Activated naive CD8-positive, alpha-beta T cell treated with anti-CD3 and anti-CD28 coated beads, Interleukin-2, amount 10 ng/mL, durations not matched to agents 7 days and 5 days (primary cell): Measurements from ENCODE around the gene LIMS2. TPM values are rescaled to one million over a fixed set of nuclear protein-coding genes. Genes with fewer than 3 reads are reported as not detected.

Source experiments
- ATAC-seq: fragments of 150-1000 bp; cut with Tn5 transposase; one replicate; pipeline ENCODE4 v1.10.0; 2021; ENCODE audit warnings: low read depth, moderate library complexity
- POLR2A ChIA-PET: fragments of 350-600 bp; sonication (Branson Sonifier 250); formaldehyde crosslinking; loops from one replicate; lab custom pipeline; 2021; ENCODE audit warnings: antibody characterized with exemption; lab: Charles Lee
- DNase-seq: peaks from one replicate; pipeline ENCODE4 v3.0.0; 2021
- H3K27ac Mint-ChIP-seq: one replicate; pipeline ENCODE4 v1.8.0; 2022; ENCODE audit warnings: mild to moderate bottlenecking, mixed read lengths
- H3K27me3 Mint-ChIP-seq: one replicate; pipeline ENCODE4 v1.8.0; 2022; ENCODE audit warnings: mild to moderate bottlenecking, moderate library complexity, mixed read lengths
- H3K36me3 Mint-ChIP-seq: one replicate; pipeline ENCODE4 v1.8.0; 2021; ENCODE audit warnings: mild to moderate bottlenecking, mixed read lengths
- H3K4me1 Mint-ChIP-seq: one replicate; pipeline ENCODE4 v1.8.0; 2021; ENCODE audit warnings: mixed read lengths
- H3K4me3 Mint-ChIP-seq: one replicate; pipeline ENCODE4 v1.8.0; 2022; ENCODE audit warnings: mild to moderate bottlenecking, moderate library complexity, mixed read lengths
- H3K9me3 Mint-ChIP-seq: one replicate; pipeline ENCODE4 v1.8.0; 2021; ENCODE audit warnings: mixed read lengths
- total RNA-seq, 2 experiments: library from RNA; stranded (reverse); gene quantifications; one replicate each; pipeline ENCODE4 v1.2.3, GENCODE V29; 2021

LIMS2 gene
- total RNA-seq, 2 experiments from 2014 or later: 21.7 to 24.9 TPM

- POLR2A ChIA-PET: interaction anchor here (0.6 to 0.9 kb wide), 2 partner anchors 9 to 106 kb away, joined by 3 read pairs; partner anchors contain the start of gene IWS1
- Mint-ChIP-seq H3K27ac (peak overlapping the region; percentile 61), H3K4me3 (no peak overlapping the region), H3K27me3 (no peaks in the 10 kb centered on the region), H3K4me1 (peaks cover 9% of the 10 kb centered on the region), H3K36me3 (no peaks in the 10 kb centered on the region), H3K9me3 (no peaks in the 10 kb centered on the region)
- ATAC-seq (peak; percentile 26), DNase-seq (no peak)
Measured at GRCh38 chr2:127632592-127633489, 42.5 kb downstream of the LIMS2 start.

GRCh38 chr2:127631997-127632581, 43.2 kb downstream of the LIMS2 start:
- Mint-ChIP-seq H3K27ac (no peak overlapping the region), H3K27me3 (no peaks in the 10 kb centered on the region), H3K36me3 (no peaks in the 10 kb centered on the region), H3K4me3 (no peak overlapping the region), H3K4me1 (peaks cover 7% of the 10 kb centered on the region), H3K9me3 (no peaks in the 10 kb centered on the region)
- ATAC-seq (no peak), DNase-seq (no peak)
- POLR2A ChIA-PET: interaction anchor here (0.6 to 0.9 kb wide), 2 partner anchors 10 to 106 kb away, joined by 3 read pairs; partner anchors contain the start of gene IWS1

GRCh38 chr2:127631541-127631996, 43.8 kb downstream of the LIMS2 start:
- H3K27ac Mint-ChIP-seq: no peak overlapping the region
- ATAC-seq: no peak

DNA sequence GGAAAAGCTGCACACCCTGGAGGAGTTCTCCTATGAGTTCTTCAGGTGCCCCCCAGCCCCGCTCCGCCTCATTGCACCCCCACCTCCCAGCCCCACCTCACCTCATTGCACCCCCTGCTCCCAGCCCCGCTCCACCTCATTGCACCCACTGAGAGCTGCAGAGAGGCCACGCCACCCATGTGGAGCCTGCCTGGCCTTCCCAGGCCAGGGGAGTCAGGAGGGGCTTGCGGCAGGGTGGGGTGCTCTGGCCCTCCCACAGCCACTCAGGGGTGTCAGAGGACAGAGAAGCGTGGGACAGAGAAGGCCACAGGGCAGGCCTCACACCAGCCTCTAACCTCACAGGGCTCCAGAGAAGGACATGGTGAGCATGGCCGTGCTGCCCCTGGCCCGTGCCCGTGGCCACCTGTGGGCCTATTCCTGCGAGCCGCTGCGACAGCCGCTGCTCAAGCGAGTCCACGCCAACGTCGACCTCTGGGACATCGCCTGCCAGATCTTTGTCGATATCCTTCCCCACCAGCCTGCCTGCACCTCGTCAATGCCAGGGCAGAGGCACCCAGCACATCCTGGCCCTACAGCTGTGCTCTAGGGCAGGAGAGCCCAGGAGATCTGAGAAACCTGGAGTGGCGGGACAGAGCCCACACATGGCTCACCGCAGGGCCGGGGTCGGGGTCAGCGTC, 44.3 kb downstream of the LIMS2 start:
- POLR2A ChIA-PET: no interaction called here
- Mint-ChIP-seq H3K27me3 (no peaks in the 10 kb centered on the region), H3K27ac (no peak overlapping the region), H3K9me3 (no peaks in the 10 kb centered on the region), H3K4me3 (no peak overlapping the region), H3K4me1 (peaks cover 5% of the 10 kb centered on the region), H3K36me3 (no peaks in the 10 kb centered on the region)
- DNase-seq (no peak), ATAC-seq (no peak)

More at GRCh38 chr2:127631541-127631996, 43.8 kb downstream of the LIMS2 start:
- H3K36me3 Mint-ChIP-seq: no peaks in the 10 kb centered on the region
- H3K4me1 Mint-ChIP-seq: peaks cover 5% of the 10 kb centered on the region
- H3K27me3 Mint-ChIP-seq: no peaks in the 10 kb centered on the region
- H3K9me3 Mint-ChIP-seq: no peaks in the 10 kb centered on the region
- no peak for DNase-seq
- H3K4me3 Mint-ChIP-seq: no peak overlapping the region
- POLR2A ChIA-PET: no interaction called here

DNA sequence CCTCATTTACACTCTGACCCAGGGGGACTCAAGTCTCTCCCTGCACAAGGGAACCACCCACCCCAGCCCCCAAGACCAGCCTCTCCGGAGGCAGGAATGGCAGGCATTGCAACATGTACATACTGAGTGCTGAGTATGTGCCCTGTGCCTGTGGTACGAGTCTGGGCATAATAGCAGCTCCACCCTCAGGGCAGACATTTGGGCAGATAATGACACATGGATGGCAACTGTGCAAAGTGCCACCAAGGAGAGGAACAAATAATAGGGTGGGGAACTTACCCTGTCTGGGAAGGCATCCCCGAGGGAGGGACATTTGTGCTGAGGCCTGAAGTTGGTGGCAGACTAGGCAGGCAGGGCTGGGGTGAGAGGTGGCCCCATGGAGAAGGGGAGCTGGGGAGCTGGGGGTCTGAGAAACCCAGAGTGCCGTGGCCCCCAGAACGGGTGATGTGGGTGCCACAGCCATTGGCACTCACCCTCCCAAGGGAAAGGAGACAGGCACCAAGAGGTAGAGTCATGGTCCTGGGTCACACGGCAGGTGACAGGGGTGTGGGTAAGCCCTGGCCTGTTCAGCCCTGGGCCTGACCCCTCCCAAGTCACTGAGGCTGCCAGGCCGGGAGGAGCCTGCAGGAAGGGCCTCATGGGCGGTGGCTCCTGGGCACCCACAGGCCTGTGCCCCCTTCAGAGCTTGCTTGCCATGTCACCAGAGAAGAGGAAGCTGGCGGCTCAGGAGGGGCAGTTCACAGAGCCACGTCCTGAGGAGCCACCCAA, 45.0 kb downstream of the LIMS2 start:
- Mint-ChIP-seq H3K36me3 (no peaks in the 10 kb centered on the region), H3K27ac (no peak overlapping the region), H3K27me3 (no peaks in the 10 kb centered on the region), H3K4me1 (peaks cover 5% of the 10 kb centered on the region), H3K4me3 (no peak overlapping the region), H3K9me3 (no peaks in the 10 kb centered on the region)
- no peak for DNase-seq
- no peak for ATAC-seq
- POLR2A ChIA-PET: interaction anchor here (1.2 kb wide), 1 partner anchor 10 kb away, joined by 3 read pairs; no protein-coding TSS in a partner anchor

GRCh38 chr2:127629637-127630036, 45.7 kb downstream of the LIMS2 start:
- Mint-ChIP-seq H3K36me3 (no peaks in the 10 kb centered on the region), H3K27ac (no peak overlapping the region)

DNA sequence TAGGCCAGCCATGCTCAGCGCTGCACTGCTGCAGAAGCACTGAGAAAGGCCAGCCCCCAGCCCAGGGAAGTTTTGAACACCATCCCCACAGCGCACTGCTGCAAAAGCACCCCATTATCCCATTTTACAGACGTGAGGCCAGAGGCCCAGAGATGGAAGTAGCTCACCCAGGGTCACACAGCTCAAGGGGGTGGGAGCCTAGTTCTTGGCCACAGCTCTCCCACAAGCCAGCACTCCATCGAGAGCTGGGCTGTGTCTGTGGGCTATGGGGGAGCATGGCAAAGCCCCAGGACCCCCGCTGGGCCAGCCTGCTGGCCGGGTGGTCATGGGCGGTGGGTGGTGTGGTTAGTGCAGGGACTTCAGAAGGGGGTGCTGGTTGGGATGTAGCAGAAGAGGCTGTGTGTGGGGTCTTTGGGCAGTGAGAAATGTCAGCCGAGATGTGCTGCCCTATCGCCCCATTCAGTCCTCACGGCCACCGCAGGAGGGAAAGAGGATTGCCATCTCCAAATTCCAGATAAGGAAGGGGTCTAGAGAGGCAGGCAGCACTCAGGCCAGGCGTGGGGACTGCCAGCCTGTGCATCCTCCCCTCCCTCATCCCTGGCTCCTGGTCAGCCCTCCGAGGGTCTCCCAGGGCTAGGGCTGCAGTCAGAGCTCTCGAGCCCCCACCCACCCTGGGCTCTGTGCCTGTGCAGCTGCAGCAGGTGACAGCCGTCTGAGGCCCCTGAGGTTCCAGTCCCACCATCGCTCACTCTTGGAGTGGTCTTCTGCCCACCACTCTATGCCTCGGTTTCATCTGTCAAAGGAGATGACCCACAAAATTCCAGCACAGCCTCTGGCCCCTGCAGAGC, 46.3 kb downstream of the LIMS2 start:
- ATAC-seq (no peak), DNase-seq (no peak)
- Mint-ChIP-seq H3K36me3 (no peaks in the 10 kb centered on the region), H3K4me3 (no peak overlapping the region), H3K4me1 (peaks cover 5% of the 10 kb centered on the region), H3K27ac (no peak overlapping the region), H3K9me3 (no peaks in the 10 kb centered on the region), H3K27me3 (no peaks in the 10 kb centered on the region)
- POLR2A ChIA-PET: interaction anchor here (1.2 kb wide), 1 partner anchor 11 kb away, joined by 3 read pairs; no protein-coding TSS in a partner anchor

More at GRCh38 chr2:127629637-127630036, 45.7 kb downstream of the LIMS2 start:
- ATAC-seq: no peak
- POLR2A ChIA-PET: interaction anchor here (1.2 kb wide), 1 partner anchor 11 kb away, joined by 3 read pairs; no protein-coding TSS in a partner anchor
- Mint-ChIP-seq H3K4me3 (no peak overlapping the region), H3K4me1 (peaks cover 5% of the 10 kb centered on the region), H3K9me3 (no peaks in the 10 kb centered on the region), H3K27me3 (no peaks in the 10 kb centered on the region)
- DNase-seq: no peak

- Mint-ChIP-seq H3K9me3 (no peaks in the 10 kb centered on the region), H3K27me3 (no peaks in the 10 kb centered on the region), H3K4me1 (peaks cover under 1% of the 10 kb centered on the region), H3K36me3 (no peaks in the 10 kb centered on the region), H3K27ac (no peak overlapping the region), H3K4me3 (no peak overlapping the region)
- ATAC-seq (no peak), DNase-seq (no peak)
- POLR2A ChIA-PET: no interaction called here
Measured at GRCh38 chr2:127627740-127628571, 47.4 kb downstream of the LIMS2 start.

DNA sequence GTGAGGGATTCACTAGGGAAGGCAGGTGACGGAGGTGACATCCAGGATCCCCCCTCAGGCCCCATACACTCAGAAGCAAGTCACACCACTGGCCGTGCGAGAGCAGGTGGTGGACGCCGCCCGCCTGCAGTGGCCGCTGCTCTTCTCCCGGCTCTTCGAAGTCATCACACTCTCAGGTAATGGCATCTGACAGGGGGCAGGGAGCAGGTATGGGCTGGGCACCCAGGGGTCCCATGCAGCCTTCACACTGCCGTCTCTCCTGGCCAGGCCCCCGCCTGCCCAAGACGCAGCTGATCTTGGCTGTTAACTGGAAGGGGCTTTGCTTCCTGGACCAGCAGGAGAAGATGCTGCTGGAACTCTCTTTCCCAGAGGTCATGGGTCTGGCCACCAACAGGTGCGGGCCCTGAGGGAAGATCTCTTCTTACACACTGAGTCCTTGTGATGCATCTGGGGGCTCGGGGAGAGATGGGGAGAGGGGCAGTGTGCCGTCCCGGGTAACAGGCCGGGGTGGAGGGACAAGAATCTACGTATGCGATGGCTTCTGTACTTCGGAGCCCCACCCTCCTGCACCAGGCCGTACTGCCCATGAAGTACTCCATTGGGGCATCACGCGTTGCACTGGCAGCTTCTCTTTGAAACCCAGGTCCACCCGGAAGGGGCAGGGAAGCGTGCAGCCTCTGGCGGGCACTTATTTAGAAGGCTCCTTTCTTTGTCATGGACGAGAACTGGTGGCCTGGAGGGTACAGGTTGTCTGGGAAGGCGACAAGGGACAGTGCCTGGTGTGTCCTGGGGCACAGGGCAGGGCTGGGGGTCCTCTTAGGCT, 48.2 kb downstream of the LIMS2 start:
- Mint-ChIP-seq H3K36me3 (no peaks in the 10 kb centered on the region), H3K4me1 (no peaks in the 10 kb centered on the region), H3K9me3 (no peaks in the 10 kb centered on the region), H3K4me3 (no peak overlapping the region), H3K27ac (no peak overlapping the region), H3K27me3 (no peaks in the 10 kb centered on the region)
- POLR2A ChIA-PET: no interaction called here
- DNase-seq (no peak), ATAC-seq (no peak)

- POLR2A ChIA-PET: interaction anchor here (0.6 kb wide), 1 partner anchor 471 kb away, joined by 6 read pairs; no protein-coding TSS in a partner anchor
- no peak overlapping the region for H3K4me3 Mint-ChIP-seq
- H3K4me1 Mint-ChIP-seq: no peaks in the 10 kb centered on the region
- H3K36me3 Mint-ChIP-seq: no peaks in the 10 kb centered on the region
- H3K9me3 Mint-ChIP-seq: no peaks in the 10 kb centered on the region
- DNase-seq (no peak), ATAC-seq (no peak)
- no peaks in the 10 kb centered on the region for H3K27me3 Mint-ChIP-seq
- H3K27ac Mint-ChIP-seq: no peak overlapping the region
Measured at GRCh38 chr2:127626175-127626574, 49.2 kb downstream of the LIMS2 start.

DNA sequence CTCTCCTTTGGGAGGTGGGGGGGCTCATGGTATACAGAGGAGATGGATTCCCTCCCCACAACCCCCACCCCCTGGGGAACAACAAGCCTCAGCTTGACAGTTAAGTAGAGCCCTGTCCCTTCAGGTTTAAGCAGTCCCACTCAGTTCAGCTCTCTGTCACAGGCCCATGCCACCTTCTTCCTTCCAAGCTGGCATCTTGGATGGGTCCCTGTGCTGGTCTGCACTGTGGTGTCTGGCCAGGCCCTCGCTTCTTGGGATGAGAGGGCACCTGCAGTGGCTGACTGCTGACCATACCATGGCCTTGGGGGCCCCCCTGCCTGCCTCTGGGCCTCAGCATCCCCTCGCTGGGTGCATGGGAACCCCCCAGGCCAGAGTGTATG, 49.8 kb downstream of the LIMS2 start:
- ATAC-seq: no peak
- no peaks in the 10 kb centered on the region for H3K27me3 Mint-ChIP-seq
- H3K4me3 Mint-ChIP-seq: no peak overlapping the region
- DNase-seq: no peak
- H3K4me1 Mint-ChIP-seq: no peaks in the 10 kb centered on the region
- POLR2A ChIA-PET: interaction anchor here (0.6 kb wide), 1 partner anchor 471 kb away, joined by 6 read pairs; no protein-coding TSS in a partner anchor
- no peaks in the 10 kb centered on the region for H3K36me3 Mint-ChIP-seq
- no peaks in the 10 kb centered on the region for H3K9me3 Mint-ChIP-seq
- no peak overlapping the region for H3K27ac Mint-ChIP-seq
